Endothelial cell (in vitro differentiated cells): Measurements from ENCODE around the gene OSBPL6. TPM values are rescaled to one million over a fixed set of nuclear protein-coding genes. Genes with fewer than 3 reads are reported as not detected.
"Not testable (repeated sequence)": the region's sequence is repeated elsewhere in the genome, so short reads cannot be mapped to it uniquely, and the experiment has no call there.

Experiments used
- DNase-seq: peaks from one replicate; pipeline ENCODE4 v3.0.0; 2021; ENCODE audit warnings: low spot score
- H3K27ac Mint-ChIP-seq: one replicate; pipeline ENCODE4 v1.8.0; 2021; ENCODE audit warnings: mixed read lengths, inconsistent platforms; ENCODE audit not compliant: unreplicated experiment
- H3K27me3 Mint-ChIP-seq: one replicate; pipeline ENCODE4 v1.8.0; 2021; ENCODE audit warnings: mild to moderate bottlenecking, moderate library complexity, mixed read lengths, inconsistent platforms; ENCODE audit not compliant: unreplicated experiment
- H3K36me3 Mint-ChIP-seq: one replicate; pipeline ENCODE4 v1.8.0; 2021; ENCODE audit warnings: mild to moderate bottlenecking, low read depth, mixed read lengths, inconsistent platforms; ENCODE audit not compliant: unreplicated experiment
- H3K4me1 Mint-ChIP-seq: one replicate; pipeline ENCODE4 v1.8.0; 2021; ENCODE audit warnings: mild to moderate bottlenecking, mixed read lengths, inconsistent platforms; ENCODE audit not compliant: unreplicated experiment
- H3K4me3 Mint-ChIP-seq: one replicate; pipeline ENCODE4 v1.8.0; 2021; ENCODE audit warnings: mild to moderate bottlenecking, mixed read lengths, inconsistent platforms; ENCODE audit not compliant: unreplicated experiment
- H3K9me3 Mint-ChIP-seq: one replicate; pipeline ENCODE4 v1.8.0; 2021; ENCODE audit warnings: mixed read lengths, inconsistent platforms; ENCODE audit not compliant: unreplicated experiment
- CTCF ChIP-seq: fragments of 200-600 bp; sonication (generic); IDR thresholded peaks from one replicate; pipeline ENCODE4 v1.5.0; 2021; ENCODE audit warnings: antibody characterized with exemption; ENCODE audit not compliant: unreplicated experiment
- total RNA-seq: library from RNA; stranded (reverse); fragmentation: NEBNext Ultra II Directional; extraction: Animal tissue kit (Norgen Biotek cat#: 25700); gene quantifications from one replicate; pipeline ENCODE4 v1.2.1, GENCODE V29; 2021; ENCODE audit not compliant: unreplicated experiment

OSBPL6 gene
- total RNA-seq, 1 donor from 2014 or later, result 3.0 TPM

- peak overlapping the region; percentile 36 for H3K27ac Mint-ChIP-seq
- no peak for TF ChIP-seq CTCF
- H3K36me3 Mint-ChIP-seq, result no peaks in the 10 kb centered on the region
- peaks cover 7% of the 10 kb centered on the region for H3K27me3 Mint-ChIP-seq
- H3K4me3 Mint-ChIP-seq, result peak overlapping the region; percentile 90
- peaks cover 9% of the 10 kb centered on the region for H3K4me1 Mint-ChIP-seq
- no peak for DNase-seq
- H3K9me3 Mint-ChIP-seq, result no peaks in the 10 kb centered on the region
These were observed 1.3 kb downstream of the OSBPL6 start for GRCh38 chr2:178195390-178196166.

GRCh38 chr2:178197791-178198190 is 3.5 kb downstream of the OSBPL6 start:
- Mint-ChIP-seq H3K27me3 (peaks cover 6% of the 10 kb centered on the region), H3K4me1 (peaks cover 9% of the 10 kb centered on the region), H3K27ac (no peak overlapping the region), H3K9me3 (no peaks in the 10 kb centered on the region), H3K36me3 (no peaks in the 10 kb centered on the region), H3K4me3 (no peak overlapping the region)
- no peak for DNase-seq
- TF ChIP-seq CTCF, result no peak

GRCh38 chr2:178198441-178198840 is 4.1 kb downstream of the OSBPL6 start:
- DNase-seq, H3K4me1 Mint-ChIP-seq, H3K9me3 Mint-ChIP-seq, H3K27ac Mint-ChIP-seq, H3K4me3 Mint-ChIP-seq, H3K36me3 Mint-ChIP-seq, H3K27me3 Mint-ChIP-seq: not testable (repeated sequence)

GRCh38 chr2:178199334-178199733 is 5.0 kb downstream of the OSBPL6 start:
- Mint-ChIP-seq H3K36me3 (no peaks in the 10 kb centered on the region), H3K9me3 (no peaks in the 10 kb centered on the region), H3K27me3 (peaks cover 3% of the 10 kb centered on the region), H3K27ac (no peak overlapping the region), H3K4me3 (no peak overlapping the region), H3K4me1 (peaks cover 6% of the 10 kb centered on the region)
- no peak for DNase-seq
- TF ChIP-seq CTCF, result no peak

- no peaks in the 10 kb centered on the region for H3K36me3 Mint-ChIP-seq
- H3K4me3 Mint-ChIP-seq, result no peak overlapping the region
- DNase-seq, result no peak
- H3K27me3 Mint-ChIP-seq, result peaks cover under 1% of the 10 kb centered on the region
- no peak for TF ChIP-seq CTCF
- no peak overlapping the region for H3K27ac Mint-ChIP-seq
- no peaks in the 10 kb centered on the region for H3K9me3 Mint-ChIP-seq
- H3K4me1 Mint-ChIP-seq, result peaks cover 11% of the 10 kb centered on the region
These were observed 6.0 kb downstream of the OSBPL6 start for GRCh38 chr2:178200331-178200730.
